GM12878 (cell line): Measurements from ENCODE around the gene METTL16. TPM values are rescaled to one million over a fixed set of nuclear protein-coding genes. Genes with fewer than 3 reads are reported as not detected.

Experiments
- ATF3 ChIP-seq: IDR thresholded peaks from 2 replicates; pipeline ENCODE4 v1.6.1; 2011; ENCODE audit warnings: low read depth, mild to moderate bottlenecking, low read length, moderate library complexity, borderline replicate concordance; ENCODE audit errors: extremely low read depth
- BHLHE40 ChIP-seq, 2 experiments: fragments of 450-650 bp in 1 of 2; IDR thresholded peaks; 2 replicates each; pipeline ENCODE4 v1.6.1; 2011 to 2017; ENCODE audit warnings: low read depth in 2 of 2, borderline replicate concordance in 1 of 2, improper control_type of control experiment in 1 of 2, low read length in 1 of 2, mild to moderate bottlenecking in 1 of 2
- CBX3 ChIP-seq: fragments of 200-600 bp; sonication (generic); IDR thresholded peaks from 2 replicates; pipeline ENCODE4 v1.6.1; 2016; ENCODE audit warnings: low read depth, borderline replicate concordance
- CBX5 ChIP-seq: sonication (generic); IDR thresholded peaks from 2 replicates; pipeline ENCODE4 v1.6.1; 2016; ENCODE audit warnings: low read depth, moderate library complexity, mild to moderate bottlenecking, inconsistent platforms
- EED ChIP-seq: sonication (generic); IDR thresholded peaks from 2 replicates; pipeline ENCODE4 v1.6.1; 2016; ENCODE audit warnings: antibody characterized with exemption, low read depth
- EP300 ChIP-seq, 2 experiments: fragments of 150-350 bp in 1 of 2; IDR thresholded peaks; 2 replicates each; pipeline ENCODE4 v1.6.1; 2011 to 2012; ENCODE audit warnings: low read depth in 2 of 2, low read length in 2 of 2, borderline replicate concordance in 1 of 2, improper control_type of control experiment in 1 of 2, inconsistent platforms in 1 of 2; ENCODE audit not compliant: control insufficient read depth in 1 of 2
- GABPA ChIP-seq: IDR thresholded peaks from 2 replicates; pipeline ENCODE4 v1.6.1; 2014; ENCODE audit warnings: antibody characterized with exemption, low read depth, mild to moderate bottlenecking, inconsistent platforms
- JUNB ChIP-seq: IDR thresholded peaks from 2 replicates; pipeline ENCODE4 v1.6.1; 2016; ENCODE audit warnings: antibody characterized with exemption, mild to moderate bottlenecking
- KAT2A ChIP-seq: conservative IDR thresholded peaks from 2 replicates; pipeline ENCODE4 v1.6.1; 2011; ENCODE audit warnings: low read depth, low read length; ENCODE audit not compliant: control insufficient read depth
- MXI1 ChIP-seq: fragments of 150-350 bp; IDR thresholded peaks from 2 replicates; pipeline ENCODE4 v1.6.1; 2011; ENCODE audit warnings: low read depth, mild to moderate bottlenecking, inconsistent platforms, low read length, improper control_type of control experiment
- NRF1 ChIP-seq: conservative IDR thresholded peaks from 2 replicates; pipeline ENCODE4 v1.6.1; 2011; ENCODE audit warnings: mild to moderate bottlenecking, low read depth, low read length, improper control_type of control experiment
- RELA ChIP-seq: fragments of 450-650 bp; IDR thresholded peaks from 2 replicates; pipeline ENCODE4 v1.8.0; 2014; ENCODE audit warnings: borderline replicate concordance; ENCODE audit not compliant: partially characterized antibody
- RELB ChIP-seq: fragments of 450-650 bp; IDR thresholded peaks from 2 replicates; pipeline ENCODE4 v1.6.1; 2017; ENCODE audit warnings: low read depth, mild to moderate bottlenecking, moderate library complexity
- SIX5 ChIP-seq: IDR thresholded peaks from 2 replicates; pipeline ENCODE4 v1.6.1; 2011; ENCODE audit warnings: mild to moderate bottlenecking, low read depth, low read length, moderate library complexity; ENCODE audit not compliant: severe bottlenecking
- SMAD5 ChIP-seq: IDR thresholded peaks from 2 replicates; pipeline ENCODE4 v1.6.1; 2016; ENCODE audit warnings: antibody characterized with exemption, low read depth
- SRF ChIP-seq, 2 experiments: IDR thresholded peaks; 2 replicates each; pipeline ENCODE4 v1.6.1; 2011; ENCODE audit warnings: low read depth in 2 of 2, low read length in 2 of 2, mild to moderate bottlenecking in 1 of 2, moderate library complexity in 1 of 2
- SUPT20H ChIP-seq: IDR thresholded peaks from 2 replicates; pipeline ENCODE4 v1.6.1; 2011; ENCODE audit warnings: low read depth, mild to moderate bottlenecking, low read length, moderate library complexity, borderline replicate concordance; ENCODE audit not compliant: control insufficient read depth
- TAF1 ChIP-seq: IDR thresholded peaks from 2 replicates; pipeline ENCODE4 v1.6.1; 2011; ENCODE audit warnings: mild to moderate bottlenecking, low read depth, low read length, borderline replicate concordance
- USF1 ChIP-seq: IDR thresholded peaks from 2 replicates; pipeline ENCODE4 v1.6.1; 2011; ENCODE audit warnings: borderline replicate concordance, low read depth, mild to moderate bottlenecking, moderate library complexity, mixed read lengths, low read length; ENCODE audit not compliant: insufficient read depth; ENCODE audit errors: extremely low read length
- ZNF24 ChIP-seq: fragments of 450-650 bp; IDR thresholded peaks from 2 replicates; pipeline ENCODE4 v1.6.1; 2017; ENCODE audit warnings: antibody characterized with exemption, mild to moderate bottlenecking
- ZNF622 ChIP-seq: fragments of 450-650 bp; IDR thresholded peaks from 2 replicates; pipeline ENCODE4 v1.6.1; 2017; ENCODE audit warnings: mild to moderate bottlenecking, inconsistent platforms
- polyA plus RNA-seq, 11 experiments: library from polyadenylated mRNA; depleted of rRNA in 4 of 11; unstranded in 6 of 11; stranded (reverse) in 5 of 11; fragments of >200 nt; fragmentation: Nextera tagmentation in 4 of 11; fragmentation: Illumina TruSeq in 1 of 11; extraction: Ambion mirVana in 4 of 11; extraction: Trizol in 1 of 11; gene quantifications; 1 replicate in 1 of 11; 2 replicates in 10 of 11; pipeline versions ENCODE4 v1.2.1 to v1.2.3, GENCODE V29; 2011 to 2016; ENCODE audit warnings: inconsistent platforms in 2 of 11, missing spikeins in 2 of 11, low read depth in 1 of 11
- total RNA-seq, 4 experiments: library from RNA; depleted of rRNA in 3 of 4; stranded (reverse); fragments of >200 nt in 3 of 4; fragmentation: Illumina TruSeq in 1 of 4; extraction: Trizol in 1 of 4; gene quantifications; 2 replicates each; pipeline versions ENCODE4 v1.2.1 to v1.2.3, GENCODE V29; 2013 to 2021
- TF ChIP-seq, protein P1 (sequence below): fragments of 450-650 bp; formaldehyde crosslinking; IDR thresholded peaks from 2 replicates; pipeline ENCODE4 v1.5.0; 2022; ENCODE audit warnings: mild to moderate bottlenecking, missing genetic modification characterization

The METTL16 gene
- total and polyA plus RNA-seq, 10 of the 15 experiments (the other 5 are each of a cell fraction or from before 2014, with no cell fraction given) = 15.6 to 34.3 (median 23.7) TPM

GRCh38 chr17:2400877-2401425, 110.7 kb downstream of the METTL16 start, which contains the start of gene MNT (continued):
- TF ChIP-seq ZNF622 (no peak), ZNF24 (peak; percentile 72), EED (no peak), SMAD5 (0 out of 2 replicates have a peak, but pooled peaks have one; percentile 19), GABPA (no peak), TAF1 (peak; percentile 88), BHLHE40 (IDR thresholded peaks at IDR 0.05; ENCODE audit: borderline replicate concordance in 1 of 2, low read depth in 2 of 2, low read length in 1 of 2) (peak in 1 of 2 experiments; percentile 83; a peak in 2 of 4 replicates), RELB (no peak; the same call in 1 of the 2 replicates), SIX5 (peak; percentile 3), CBX5 (0 out of 2 replicates have a peak, but pooled peaks have one; percentile 12), USF1 (peak; percentile 82), EP300 (IDR thresholded peaks at IDR 0.05; ENCODE audit: borderline replicate concordance in 1 of 2, control insufficient read depth in 1 of 2, low read depth in 2 of 2, low read length in 2 of 2) (0 out of 4 replicates have a peak, but pooled peaks of 1 of the 2 experiments have one; percentile 27), SUPT20H (no peak), ATF3 (no peak), MXI1 (peak; percentile 87), KAT2A (no peak), SRF (IDR thresholded peaks at IDR 0.05; ENCODE audit: low read depth in 2 of 2, low read length in 2 of 2) (peak in 1 of 2 experiments; percentile 66; a peak in 2 of 4 replicates), RELA (no peak), NRF1 (no peak), JUNB (no peak), CBX3 (no peak)
- TF ChIP-seq, protein P1, sequence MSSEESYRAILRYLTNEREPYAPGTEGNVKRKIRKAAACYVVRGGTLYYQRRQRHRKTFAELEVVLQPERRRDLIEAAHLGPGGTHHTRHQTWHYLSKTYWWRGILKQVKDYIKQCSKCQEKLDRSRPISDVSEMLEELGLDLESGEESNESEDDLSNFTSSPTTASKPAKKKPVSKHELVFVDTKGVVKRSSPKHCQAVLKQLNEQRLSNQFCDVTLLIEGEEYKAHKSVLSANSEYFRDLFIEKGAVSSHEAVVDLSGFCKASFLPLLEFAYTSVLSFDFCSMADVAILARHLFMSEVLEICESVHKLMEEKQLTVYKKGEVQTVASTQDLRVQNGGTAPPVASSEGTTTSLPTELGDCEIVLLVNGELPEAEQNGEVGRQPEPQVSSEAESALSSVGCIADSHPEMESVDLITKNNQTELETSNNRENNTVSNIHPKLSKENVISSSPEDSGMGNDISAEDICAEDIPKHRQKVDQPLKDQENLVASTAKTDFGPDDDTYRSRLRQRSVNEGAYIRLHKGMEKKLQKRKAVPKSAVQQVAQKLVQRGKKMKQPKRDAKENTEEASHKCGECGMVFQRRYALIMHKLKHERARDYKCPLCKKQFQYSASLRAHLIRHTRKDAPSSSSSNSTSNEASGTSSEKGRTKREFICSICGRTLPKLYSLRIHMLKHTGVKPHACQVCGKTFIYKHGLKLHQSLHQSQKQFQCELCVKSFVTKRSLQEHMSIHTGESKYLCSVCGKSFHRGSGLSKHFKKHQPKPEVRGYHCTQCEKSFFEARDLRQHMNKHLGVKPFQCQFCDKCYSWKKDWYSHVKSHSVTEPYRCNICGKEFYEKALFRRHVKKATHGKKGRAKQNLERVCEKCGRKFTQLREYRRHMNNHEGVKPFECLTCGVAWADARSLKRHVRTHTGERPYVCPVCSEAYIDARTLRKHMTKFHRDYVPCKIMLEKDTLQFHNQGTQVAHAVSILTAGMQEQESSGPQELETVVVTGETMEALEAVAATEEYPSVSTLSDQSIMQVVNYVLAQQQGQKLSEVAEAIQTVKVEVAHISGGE (CRISPR knock-in tag) = no peak
